ENCODE results near the gene STARD3. TPM values are rescaled to one million over a fixed set of nuclear protein-coding genes. Genes with fewer than 3 reads are reported as not detected.
A peak's percentile ranks its signal among the peaks of the same experiment; 100 is the strongest.

Gene STARD3
- total RNA-seq, 1 donor from 2014 or later, result 31.9 TPM

- peak; percentile 52 for DNase-seq (ENCODE audit: low read depth)
These were observed 15.2 kb upstream of the STARD3 start for GRCh38 chr17:39621523-39622379.

- no peak for DNase-seq (ENCODE audit: low read depth)
These were observed 14.5 kb upstream of the STARD3 start for GRCh38 chr17:39622380-39623006.

GRCh38 chr17:39623356-39623950, 13.5 kb upstream of the STARD3 start:
- DNase-seq (ENCODE audit: low read depth), result peak; percentile 42

- DNase-seq (ENCODE audit: low read depth), result no peak
These were observed 12.6 kb upstream of the STARD3 start for GRCh38 chr17:39624313-39624712.

- no peak for DNase-seq (ENCODE audit: low read depth)
These were observed 11.7 kb upstream of the STARD3 start for GRCh38 chr17:39625198-39625785.

- DNase-seq (ENCODE audit: low read depth), result no peak
These were observed 10.5 kb upstream of the STARD3 start, which contains the start of gene PPP1R1B for GRCh38 chr17:39626171-39627046. TSS of gene PPP1R1B (plus strand) at chr17:39626952. CDS start at chr17:39627393, 441 bp downstream.

GRCh38 chr17:39627047-39627711, 9.8 kb upstream of the STARD3 start:
- no peak for DNase-seq (ENCODE audit: low read depth)

GRCh38 chr17:39627712-39628516, 9.0 kb upstream of the STARD3 start:
- DNase-seq (ENCODE audit: low read depth), result no peak

- no peak for DNase-seq (ENCODE audit: low read depth)
These were observed 8.1 kb upstream of the STARD3 start for GRCh38 chr17:39628655-39629493.

GRCh38 chr17:39629494-39629880, 7.5 kb upstream of the STARD3 start:
- DNase-seq (ENCODE audit: low read depth), result no peak

- DNase-seq (ENCODE audit: low read depth), result no peak
These were observed 7.0 kb upstream of the STARD3 start for GRCh38 chr17:39629898-39630297.

- peak; percentile 33 for DNase-seq (ENCODE audit: low read depth)
These were observed 5.5 kb upstream of the STARD3 start for GRCh38 chr17:39631403-39631802.

- DNase-seq (ENCODE audit: low read depth), result no peak
These were observed 4.6 kb upstream of the STARD3 start for GRCh38 chr17:39632153-39632941.

- no peak for DNase-seq (ENCODE audit: low read depth)
These were observed 3.3 kb upstream of the STARD3 start for GRCh38 chr17:39633570-39634183.

GRCh38 chr17:39634384-39634871, 2.5 kb upstream of the STARD3 start:
- DNase-seq (ENCODE audit: low read depth), result peak; percentile 33

- DNase-seq (ENCODE audit: low read depth), result no peak
These were observed 1.2 kb upstream of the STARD3 start for GRCh38 chr17:39635614-39636176.

- no peak for DNase-seq (ENCODE audit: low read depth)
These were observed 387 bp upstream of the STARD3 start for GRCh38 chr17:39636587-39636926.
